GM04503 (cell line): ENCODE results near the gene EXOC3L1.

Experiments
- DNase-seq: peaks from one replicate; pipeline ENCODE4 v3.0.0-alpha.2; 2012; ENCODE audit warnings: low read depth

Gene EXOC3L1

DNA sequence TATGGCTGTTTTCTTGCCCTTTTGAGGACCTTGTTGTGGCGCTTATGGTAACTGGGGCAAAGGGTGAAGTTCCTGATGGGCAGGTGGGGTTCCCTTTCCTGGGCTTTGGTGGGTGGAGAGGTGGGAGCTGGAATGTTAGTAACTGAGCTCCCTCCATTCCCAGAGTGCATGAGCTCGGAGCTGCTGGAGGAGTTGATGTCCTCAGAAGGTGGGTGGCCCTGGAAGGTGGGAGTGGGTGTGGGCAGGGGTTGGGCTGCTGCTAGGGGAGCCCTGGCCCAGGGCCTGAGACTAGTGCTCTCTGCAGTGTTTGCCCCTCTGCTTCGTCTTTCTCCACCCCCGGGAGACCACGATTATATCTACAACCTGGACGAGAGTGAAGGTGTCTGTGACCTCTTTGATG is 7.8 kb upstream of the EXOC3L1 start:
- no peak for DNase-seq

DNA sequence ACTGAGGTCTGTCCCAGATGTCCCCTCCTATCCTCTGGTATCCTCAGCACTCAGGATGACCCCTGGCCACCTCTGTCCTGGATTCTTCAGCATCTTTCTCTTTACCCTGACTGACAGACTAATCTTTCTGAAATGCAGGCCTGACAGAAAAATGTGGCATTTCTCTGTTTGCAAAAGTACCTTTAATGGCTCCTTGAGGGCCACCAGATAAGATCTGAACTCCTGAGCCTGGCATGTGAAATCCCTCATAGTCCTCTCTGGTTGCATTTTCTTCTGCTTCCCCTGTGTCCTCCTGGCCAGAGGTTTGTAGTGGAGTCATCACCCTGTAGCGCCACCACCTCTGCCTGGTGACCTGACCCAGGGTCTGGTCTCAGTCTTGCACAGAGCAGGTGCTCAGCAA is 6.9 kb upstream of the EXOC3L1 start:
- no peak for DNase-seq

DNA sequence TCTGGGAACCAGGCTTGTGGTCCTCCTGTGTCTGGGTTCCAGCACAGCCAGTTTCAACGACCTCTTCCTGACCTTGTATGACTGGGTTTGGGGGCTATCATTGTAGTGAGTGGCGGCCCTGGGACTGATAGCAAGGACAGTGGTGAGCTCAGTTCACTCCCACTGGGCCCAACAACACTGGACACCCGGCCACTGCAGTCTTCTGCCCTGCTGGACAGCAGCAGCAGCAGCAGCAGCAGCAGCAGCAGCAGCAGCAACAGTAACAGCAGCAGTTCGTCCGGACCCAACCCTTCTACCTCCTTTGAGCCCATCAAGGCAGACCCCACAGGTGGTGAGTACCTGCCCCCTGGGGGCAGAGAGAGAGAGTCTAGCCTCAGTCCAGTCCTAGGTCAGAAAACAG is 5.7 kb upstream of the EXOC3L1 start:
- no peak for DNase-seq

DNA sequence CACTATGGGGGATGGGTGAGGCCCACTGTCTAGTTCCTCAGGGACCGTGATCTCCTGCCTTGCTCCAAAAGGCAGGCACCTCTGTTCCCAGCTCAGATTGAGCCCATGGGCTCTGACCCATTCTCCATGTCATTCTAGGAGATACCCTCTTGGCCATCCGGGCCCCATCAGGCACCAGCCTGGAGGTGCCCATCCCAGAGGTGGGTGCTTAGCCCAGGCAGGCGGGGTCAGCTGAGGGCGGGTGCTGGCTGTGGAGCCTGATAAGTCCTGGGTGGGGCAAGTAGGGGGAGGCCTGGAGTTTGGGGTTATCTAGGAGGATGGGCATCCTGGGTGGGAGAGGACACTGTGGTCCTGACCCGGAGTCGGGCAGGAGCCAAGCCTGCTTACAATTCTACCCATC is 4.3 kb upstream of the EXOC3L1 start:
- no peak for DNase-seq

DNA sequence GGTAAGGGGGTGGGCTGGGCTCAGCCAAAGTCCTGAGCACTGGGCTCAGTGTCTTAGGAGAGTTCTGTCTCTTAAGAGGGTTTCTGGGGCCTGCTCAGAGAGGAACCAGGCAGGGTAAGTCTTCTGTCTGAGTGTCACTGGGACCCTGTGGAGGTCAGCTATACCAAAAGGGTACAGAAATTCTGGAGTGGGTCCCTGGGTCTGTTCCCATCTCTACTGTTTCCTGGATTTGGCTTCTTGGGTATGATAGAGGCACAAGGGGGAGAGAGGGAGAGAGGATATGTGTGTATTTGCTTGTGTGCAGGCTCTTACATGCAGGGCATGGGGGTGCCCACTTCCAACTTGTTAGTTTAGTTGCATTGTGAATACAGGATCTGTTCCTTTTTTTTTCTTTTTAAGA is 3.6 kb upstream of the EXOC3L1 start:
- DNase-seq, result no peak

DNA sequence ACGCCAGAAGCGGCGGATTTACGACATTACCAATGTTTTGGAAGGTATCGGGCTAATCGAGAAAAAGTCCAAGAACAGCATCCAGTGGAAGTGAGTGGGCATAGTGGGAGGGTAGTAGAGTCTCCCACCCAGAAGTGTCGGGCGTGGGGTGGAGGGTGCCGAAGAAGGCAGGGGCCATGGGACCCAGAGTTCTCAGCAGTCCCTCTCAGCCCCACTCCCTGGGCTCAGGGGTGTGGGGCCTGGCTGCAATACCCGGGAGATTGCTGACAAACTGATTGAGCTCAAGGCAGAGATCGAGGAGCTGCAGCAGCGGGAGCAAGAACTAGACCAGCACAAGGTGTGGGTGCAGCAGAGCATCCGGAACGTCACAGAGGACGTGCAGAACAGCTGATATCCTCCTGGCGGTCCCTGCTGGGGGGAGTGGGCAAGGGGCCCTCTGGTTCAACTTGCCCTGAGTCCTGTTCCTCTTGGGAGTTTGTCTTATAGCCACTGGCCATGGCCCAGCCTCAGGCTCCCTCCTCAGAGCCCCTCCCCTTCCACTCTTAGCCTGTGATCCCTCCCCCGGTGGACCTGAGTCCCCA is 2.9 kb upstream of the EXOC3L1 start:
- no peak for DNase-seq

DNA sequence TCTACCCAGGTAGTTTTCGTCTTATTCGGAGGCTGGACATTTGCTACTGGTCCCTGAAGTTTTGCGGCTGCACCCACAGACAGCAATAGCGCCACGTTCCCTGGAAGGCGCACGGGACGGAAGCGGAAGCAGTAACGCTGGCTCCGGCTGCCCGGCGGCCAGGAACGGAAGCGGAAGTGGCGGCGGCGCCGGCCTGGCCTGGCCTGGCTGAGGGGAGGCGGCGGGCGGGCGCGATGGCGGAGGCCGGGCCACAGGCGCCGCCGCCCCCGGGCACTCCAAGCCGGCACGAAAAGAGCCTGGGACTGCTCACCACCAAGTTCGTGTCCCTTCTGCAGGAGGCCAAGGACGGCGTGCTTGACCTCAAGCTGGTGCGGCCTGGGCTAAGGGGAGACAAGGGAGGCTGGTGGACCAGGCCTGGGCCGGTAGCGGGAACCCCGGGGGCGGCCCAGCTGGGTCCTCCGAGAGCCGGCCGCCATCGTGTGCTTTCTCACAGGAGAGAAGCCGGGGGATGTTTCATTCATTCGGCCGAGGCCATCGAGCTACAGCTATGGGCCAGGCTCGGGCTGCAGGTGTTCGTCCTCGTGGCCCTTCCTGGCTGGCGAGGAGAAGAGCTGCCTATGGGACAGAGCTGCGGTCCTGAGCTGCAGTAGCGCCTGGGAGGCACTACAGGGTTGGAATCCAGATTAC is 2.2 kb upstream of the EXOC3L1 start, which contains the start of gene E2F4:
Gene E2F4, plus strand, starts transcription at position 161 of the 687 bp plus-strand sequence. Its CDS starts 73 bp downstream, at position 234.
- DNase-seq, result peak; percentile 42

DNA sequence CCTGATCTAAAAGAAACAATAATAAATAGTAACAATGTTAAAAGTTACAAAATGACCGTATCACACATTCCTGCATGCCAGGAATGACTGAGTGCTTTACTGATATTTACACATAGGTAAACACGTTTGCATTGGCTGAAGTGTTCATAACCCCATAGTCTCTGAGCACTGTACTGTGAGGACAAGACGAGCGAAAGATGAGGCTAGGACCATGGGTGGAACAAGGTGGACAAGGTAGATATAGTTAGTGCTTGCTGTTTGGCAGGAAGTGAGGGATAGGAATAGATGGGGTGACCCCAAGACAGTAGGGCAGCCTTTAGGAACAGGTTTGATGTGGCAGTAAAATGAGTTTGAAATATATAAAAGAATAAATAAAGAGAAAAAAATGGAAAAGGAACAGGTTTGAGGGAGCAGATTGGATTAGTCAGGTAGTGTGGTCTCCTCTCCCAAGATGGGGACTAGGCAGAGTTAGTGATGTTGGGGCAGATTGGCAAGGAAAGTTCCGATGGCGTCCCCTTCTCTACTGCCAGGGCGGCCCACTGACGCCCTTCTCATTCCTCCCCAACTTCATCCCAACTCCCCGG is 1.6 kb upstream of the EXOC3L1 start:
- DNase-seq, result no peak

DNA sequence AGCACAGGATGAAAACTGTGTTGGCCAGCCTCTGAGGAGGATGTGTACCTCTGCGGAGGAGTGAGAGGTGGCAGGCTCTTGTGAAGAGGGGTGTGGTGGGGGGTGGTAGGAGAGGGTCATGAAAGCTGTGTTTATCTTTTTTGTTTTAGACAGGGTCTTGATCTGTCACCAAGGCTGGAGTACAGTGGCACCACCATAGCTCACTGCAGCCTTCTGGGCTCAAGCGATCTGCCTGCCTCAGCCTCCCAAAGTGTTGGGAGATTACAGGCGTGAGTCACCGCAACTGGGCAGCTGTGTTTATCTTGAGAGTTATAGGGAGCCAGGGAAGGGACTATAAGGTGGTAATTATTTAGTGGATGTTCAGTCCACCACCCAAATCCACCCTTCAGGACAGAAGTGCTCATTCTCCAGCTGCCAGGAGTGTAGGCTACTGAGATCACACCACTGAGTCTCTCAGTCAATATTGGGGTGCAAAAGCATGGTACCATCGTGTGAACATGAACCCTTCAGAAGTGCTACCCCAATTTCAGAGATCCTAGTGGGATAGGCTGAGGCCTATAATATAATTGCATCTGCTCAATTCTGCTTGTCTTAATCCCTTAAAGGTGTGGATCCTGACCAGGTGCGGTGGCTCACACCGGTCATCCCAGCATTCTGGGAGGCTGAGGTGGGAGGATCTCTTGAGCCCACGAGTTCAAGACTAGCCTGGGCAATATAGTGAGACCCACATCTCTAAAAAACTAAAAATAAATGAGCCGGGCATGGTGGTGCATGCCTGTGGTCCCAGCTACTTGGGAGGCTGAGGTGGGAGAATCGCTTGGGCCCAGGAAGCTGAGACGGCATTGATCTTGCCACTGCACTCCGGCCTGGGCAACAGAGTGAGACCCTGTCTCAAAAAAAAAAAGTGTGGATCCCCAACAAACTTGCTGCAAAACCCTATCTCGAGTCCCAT is 788 bp upstream of the EXOC3L1 start:
- DNase-seq, result no peak

DNA sequence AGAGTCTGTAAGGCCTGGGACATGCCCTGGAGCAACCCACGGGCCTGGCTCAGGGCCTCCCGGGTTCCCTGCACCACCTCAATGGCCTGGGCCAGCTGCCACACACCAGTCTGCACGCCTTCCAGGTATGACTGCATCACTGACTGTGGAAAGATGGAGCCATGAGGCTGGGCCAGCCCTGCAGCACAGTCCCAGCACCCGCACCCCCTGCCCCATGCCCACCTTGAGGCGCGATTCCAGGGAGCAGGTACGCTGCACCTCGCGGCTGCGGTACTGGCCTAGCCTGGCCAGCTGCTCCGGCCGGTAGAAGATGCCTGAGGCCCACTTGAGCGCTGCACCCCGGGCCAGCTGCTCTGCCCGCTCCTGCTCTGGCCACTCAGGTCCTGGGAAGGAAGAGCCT is 1.1 kb downstream of the EXOC3L1 start:
- no peak for DNase-seq

DNA sequence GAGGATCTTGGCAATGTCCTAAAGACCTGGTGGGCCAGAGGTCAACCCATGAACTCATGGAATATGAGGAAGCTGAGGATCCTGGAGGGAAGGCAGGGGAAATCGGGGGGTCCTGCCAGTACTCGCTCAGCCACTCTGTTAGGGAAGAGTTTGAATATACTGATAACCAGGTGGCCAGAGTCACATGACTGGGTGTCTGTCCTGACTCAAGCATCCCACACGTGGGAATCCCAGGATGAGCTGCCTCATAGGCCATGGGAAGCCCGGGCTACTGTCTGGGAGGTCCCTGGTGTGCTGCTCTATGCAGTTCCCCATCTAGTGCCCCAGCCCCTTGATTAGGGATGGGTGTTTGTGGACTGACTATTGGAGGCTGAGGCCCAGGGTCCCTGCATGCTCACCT is 1.6 kb downstream of the EXOC3L1 start:
- no peak for DNase-seq

DNA sequence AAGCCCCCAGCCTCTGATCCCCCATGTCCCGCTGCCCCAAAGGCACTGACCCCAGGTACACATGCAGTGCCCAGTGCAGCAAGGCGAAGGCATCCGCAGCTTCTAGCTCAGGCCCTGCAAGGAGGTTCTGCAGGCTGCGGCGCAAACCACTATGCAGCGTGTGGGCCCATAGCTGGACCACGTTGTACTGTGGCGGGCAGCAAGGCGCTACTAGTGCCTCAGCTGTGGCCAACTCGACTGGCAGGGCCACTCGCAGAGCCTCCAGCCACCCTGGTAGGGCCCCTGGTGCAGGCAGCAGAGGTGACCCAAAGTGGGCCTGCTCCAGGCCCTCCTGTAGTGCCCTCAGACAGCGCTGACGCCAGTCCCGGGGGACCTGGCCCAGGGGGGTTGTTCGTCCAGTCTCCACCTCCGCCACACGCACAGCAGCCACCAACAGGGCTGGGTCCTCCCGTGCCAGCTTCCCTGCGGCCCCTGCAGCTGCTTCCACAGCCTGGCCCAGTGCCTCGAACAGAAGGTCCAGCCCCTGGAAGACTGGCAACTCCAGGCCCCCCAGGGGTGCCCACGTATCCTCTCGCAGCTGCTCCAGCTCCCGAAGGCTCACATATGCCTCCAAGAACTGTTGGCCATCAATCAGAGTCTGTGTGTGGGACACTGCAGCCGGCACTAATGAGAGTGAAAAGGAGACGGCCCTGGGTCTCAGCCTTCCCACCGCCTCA is 2.6 kb downstream of the EXOC3L1 start:
- no peak for DNase-seq

DNA sequence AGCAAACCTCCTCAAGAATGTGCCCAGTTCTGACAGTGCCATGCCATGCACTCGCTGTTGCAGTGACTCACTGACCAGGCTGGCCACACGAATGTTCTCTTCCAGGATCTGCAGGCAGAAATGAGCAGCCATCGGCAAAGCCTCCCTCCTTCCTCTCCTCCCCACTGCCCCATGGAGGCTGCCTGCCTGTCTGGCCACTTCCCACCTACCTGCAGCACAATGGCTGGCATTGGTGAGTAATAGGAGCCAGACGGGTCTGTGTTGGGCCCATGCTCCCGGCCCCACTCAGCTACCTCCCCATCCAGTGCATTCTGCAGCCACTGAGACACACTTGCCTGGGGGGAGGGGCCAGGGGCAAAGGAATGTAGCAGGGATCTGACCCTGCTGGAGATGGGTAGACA is 3.4 kb downstream of the EXOC3L1 start:
- no peak for DNase-seq

DNA sequence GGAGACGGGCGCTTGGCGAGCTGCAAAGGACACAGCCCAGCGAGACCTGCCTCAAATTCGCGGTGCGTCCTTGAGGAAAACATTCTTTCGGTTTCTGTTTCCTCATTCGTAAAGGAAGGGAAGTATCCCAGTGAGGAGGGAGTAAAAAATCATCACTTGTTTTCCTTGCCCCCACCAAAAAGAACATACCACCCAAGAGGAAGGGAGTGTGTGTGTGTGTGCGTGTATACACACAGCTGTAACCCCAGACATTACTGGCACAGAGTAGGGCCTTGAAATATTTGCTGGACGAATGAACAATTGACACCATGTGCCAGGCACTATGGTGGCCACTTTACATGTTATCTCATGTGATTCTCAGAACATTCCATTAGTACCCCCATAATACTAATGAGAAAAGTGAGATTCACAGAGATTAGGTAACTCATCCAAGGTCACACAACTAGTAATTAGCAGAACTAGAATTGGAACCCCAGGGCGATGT is 4.2 kb downstream of the EXOC3L1 start:
- DNase-seq, result no peak

DNA sequence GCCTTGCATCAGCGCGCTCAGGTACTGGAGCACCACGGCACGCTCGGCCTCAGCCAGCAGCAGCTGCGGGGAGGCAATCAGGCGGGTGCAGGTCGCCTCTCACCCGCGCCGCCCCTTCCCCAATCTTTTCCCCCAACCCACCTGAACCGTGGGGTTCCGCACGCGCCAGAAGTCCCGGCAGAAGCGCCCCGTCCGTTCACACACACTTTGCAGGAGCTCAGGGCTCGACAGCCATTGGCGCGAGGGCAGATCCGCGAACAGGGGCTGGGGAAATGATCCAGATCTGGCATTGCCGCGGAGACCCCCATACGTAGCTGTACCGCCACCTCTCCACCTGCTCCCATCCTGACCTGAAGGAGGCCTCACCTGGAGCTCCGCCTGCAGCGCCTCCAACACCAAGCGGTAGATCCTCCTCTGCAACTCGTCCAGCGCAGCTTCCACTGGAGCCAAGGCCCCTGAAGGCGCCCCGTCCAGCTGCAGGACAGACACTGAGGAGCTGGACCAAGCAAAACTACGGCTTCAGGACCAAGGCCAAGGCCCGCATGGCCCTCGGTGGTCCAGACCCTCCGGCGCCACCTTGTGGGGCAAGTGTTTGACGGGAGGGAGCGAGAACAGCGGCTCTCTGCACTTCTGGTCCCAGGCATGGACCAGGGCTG is 4.8 kb downstream of the EXOC3L1 start:
- peak; percentile 39 for DNase-seq

DNA sequence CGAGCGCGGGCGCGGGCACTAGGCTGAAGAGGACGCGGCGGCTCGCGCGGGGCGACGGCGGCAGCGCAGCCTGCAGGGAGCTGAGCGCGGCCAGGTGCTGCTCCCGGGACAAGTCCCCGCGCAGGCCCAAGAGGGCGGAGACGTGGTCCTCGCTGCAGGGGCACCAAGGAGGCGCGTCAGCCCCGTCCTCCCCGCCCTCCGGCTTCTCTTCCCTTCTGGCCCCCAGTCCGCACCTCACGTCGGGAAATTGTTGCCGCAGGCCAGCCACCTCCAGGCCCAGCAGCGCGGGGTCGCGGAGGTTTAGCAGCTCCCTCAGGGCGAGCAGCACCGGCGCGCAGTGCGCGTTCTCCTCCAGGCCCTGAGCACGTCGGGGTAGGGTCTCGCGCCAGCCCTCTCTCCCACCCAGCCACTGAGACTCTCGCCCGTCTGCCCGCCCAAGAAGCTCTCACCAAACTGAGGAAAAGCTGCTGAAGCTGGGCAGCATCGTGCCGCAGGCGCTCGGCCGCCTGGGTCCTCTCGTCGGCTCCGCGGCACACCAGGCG is 5.4 kb downstream of the EXOC3L1 start:
- no peak for DNase-seq

DNA sequence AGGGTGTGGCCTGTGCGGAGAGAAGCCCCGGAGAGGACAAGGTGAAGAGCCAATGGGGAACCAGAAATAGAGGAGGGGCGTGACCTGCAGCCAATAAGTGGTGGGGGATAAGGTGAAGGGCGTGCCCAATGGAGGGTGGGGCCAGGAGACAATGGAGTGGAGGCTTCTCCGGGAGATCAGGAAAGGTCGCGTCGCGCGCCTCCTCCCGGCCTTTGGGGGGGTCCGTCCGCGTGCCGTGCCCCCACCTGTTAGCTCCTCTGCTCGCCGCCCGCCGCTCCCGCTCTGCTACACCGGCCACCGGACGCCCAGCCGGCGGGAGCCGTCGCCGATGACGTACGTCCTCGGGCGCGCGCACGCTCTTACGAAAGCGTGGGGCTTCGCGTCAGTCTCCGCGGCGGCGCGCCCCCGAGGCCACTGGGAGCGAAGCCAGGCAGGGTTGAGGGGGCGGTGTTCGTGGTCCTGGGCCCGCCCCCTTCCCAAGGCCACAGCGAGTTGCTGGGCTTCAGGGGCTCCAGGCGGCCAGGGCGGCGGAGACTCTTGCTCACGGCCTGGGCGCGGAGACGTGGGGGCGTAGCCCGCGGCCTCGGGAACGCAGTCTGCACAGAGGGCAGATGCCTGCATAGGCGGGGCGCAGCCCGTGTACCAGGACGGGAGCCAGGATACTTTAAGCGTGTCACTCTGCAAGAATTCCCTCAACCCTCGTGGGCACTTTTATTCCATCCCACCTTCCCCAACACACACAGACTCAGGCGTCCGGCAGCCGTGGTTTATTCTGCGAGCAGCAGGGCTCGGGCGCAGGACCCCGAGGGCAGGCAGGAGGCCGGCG is 6.1 kb downstream of the EXOC3L1 start, which contains the start of gene MATCAP1:
Gene MATCAP1, minus strand, starts transcription at position 337 of the 826 bp plus-strand sequence. CDS start 3,353 bp downstream, outside the sequence.
- DNase-seq, result peak; percentile 85

DNA sequence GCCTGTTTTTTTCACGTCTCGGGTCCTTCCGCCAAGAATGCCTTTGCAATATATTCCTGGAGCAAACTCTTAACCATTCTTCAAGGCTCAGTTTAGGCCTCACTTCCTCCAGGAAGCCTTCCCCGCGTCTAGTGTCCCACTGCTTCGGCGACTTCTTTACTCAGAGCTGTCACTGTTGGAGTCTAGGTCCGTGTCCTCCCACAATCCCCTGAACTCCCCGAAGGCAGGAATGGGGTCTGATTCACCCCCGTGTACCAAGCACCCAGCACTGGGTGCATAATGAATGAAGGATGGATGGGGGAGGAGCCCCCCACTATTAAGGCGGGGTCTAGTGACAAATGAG is 6.7 kb downstream of the EXOC3L1 start:
- DNase-seq, result no peak

DNA sequence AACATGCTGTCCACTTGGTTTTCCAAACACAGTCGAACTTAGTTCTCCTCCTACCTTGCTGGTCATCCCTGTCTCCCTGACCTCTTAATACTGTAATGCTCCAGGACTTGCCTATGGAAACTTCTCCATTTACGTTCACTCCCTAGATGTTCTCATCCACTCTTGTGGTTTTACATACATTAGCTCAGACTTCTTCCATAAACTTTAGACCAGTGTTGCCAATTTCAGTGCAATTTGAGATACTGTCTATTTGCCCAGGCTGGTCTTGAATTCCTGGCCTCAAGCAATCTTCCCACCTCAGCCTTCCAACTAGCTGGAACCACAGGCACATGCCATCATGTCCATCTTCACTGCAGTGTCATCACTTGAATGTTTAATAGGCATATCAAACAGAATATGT is 7.6 kb downstream of the EXOC3L1 start:
- no peak for DNase-seq

DNA sequence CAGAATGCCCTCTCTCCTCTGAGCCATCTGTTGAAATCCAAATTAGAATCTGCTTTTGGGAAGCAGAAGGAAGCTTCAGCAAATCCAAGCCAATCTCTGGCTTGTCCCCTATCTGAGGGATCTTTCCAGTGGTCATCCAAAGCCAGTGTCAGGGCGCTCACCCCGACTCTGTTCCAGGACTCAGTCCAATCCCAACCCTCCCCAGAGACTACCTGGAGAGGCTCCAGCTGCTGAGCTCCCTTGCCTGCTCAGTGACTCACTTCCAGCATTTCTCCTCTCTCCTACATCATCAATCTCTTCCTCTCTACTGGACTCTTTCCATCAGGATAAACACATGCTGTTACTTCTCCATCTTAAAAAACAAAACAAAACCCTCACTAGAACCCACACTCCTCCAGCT is 8.6 kb downstream of the EXOC3L1 start:
- DNase-seq, result peak; percentile 77
